Endothelial cell (in vitro differentiated cells): ENCODE measurements around the gene GMDS. TPM values are rescaled to one million over a fixed set of nuclear protein-coding genes. Genes with fewer than 3 reads are reported as not detected.

Experiments used
- DNase-seq: peaks from one replicate; pipeline ENCODE4 v3.0.0; 2021; ENCODE audit warnings: low spot score
- H3K27ac Mint-ChIP-seq: one replicate; pipeline ENCODE4 v1.8.0; 2021; ENCODE audit warnings: mixed read lengths, inconsistent platforms; ENCODE audit not compliant: unreplicated experiment
- H3K27me3 Mint-ChIP-seq: one replicate; pipeline ENCODE4 v1.8.0; 2021; ENCODE audit warnings: mild to moderate bottlenecking, moderate library complexity, mixed read lengths, inconsistent platforms; ENCODE audit not compliant: unreplicated experiment
- H3K36me3 Mint-ChIP-seq: one replicate; pipeline ENCODE4 v1.8.0; 2021; ENCODE audit warnings: mild to moderate bottlenecking, low read depth, mixed read lengths, inconsistent platforms; ENCODE audit not compliant: unreplicated experiment
- H3K4me1 Mint-ChIP-seq: one replicate; pipeline ENCODE4 v1.8.0; 2021; ENCODE audit warnings: mild to moderate bottlenecking, mixed read lengths, inconsistent platforms; ENCODE audit not compliant: unreplicated experiment
- H3K4me3 Mint-ChIP-seq: one replicate; pipeline ENCODE4 v1.8.0; 2021; ENCODE audit warnings: mild to moderate bottlenecking, mixed read lengths, inconsistent platforms; ENCODE audit not compliant: unreplicated experiment
- H3K9me3 Mint-ChIP-seq: one replicate; pipeline ENCODE4 v1.8.0; 2021; ENCODE audit warnings: mixed read lengths, inconsistent platforms; ENCODE audit not compliant: unreplicated experiment
- total RNA-seq: library from RNA; stranded (reverse); fragmentation: NEBNext Ultra II Directional; extraction: Animal tissue kit (Norgen Biotek cat#: 25700); gene quantifications from one replicate; pipeline ENCODE4 v1.2.1, GENCODE V29; 2021; ENCODE audit not compliant: unreplicated experiment
- TF ChIP-seq, protein P1 (sequence below): fragments of 200-600 bp; sonication (generic); IDR thresholded peaks from one replicate; pipeline ENCODE4 v1.5.0; 2021; ENCODE audit warnings: antibody characterized with exemption; ENCODE audit not compliant: unreplicated experiment

Gene GMDS
- total RNA-seq, 1 donor from 2014 or later, result 36.0 TPM

DNA sequence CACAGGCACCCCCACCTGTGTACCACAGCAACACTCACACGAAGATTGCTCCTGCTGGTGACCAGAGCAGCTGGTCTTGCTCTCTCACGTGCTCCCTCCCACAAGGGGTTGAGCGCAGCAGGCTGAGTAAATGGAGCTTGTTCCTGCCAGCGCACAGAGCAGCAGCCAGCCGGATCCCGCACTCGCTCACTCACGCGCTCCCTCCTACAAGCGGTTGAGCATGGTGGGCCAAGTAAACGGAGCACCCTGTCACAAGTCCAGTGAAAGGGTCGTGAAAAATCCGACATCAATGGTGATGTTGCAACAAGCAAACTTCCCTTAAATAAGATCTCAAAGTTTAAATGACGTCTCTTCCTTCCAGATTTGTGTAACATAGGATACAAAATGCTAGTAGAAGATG, 322.0 kb downstream of the GMDS start:
- TF ChIP-seq, protein P1, sequence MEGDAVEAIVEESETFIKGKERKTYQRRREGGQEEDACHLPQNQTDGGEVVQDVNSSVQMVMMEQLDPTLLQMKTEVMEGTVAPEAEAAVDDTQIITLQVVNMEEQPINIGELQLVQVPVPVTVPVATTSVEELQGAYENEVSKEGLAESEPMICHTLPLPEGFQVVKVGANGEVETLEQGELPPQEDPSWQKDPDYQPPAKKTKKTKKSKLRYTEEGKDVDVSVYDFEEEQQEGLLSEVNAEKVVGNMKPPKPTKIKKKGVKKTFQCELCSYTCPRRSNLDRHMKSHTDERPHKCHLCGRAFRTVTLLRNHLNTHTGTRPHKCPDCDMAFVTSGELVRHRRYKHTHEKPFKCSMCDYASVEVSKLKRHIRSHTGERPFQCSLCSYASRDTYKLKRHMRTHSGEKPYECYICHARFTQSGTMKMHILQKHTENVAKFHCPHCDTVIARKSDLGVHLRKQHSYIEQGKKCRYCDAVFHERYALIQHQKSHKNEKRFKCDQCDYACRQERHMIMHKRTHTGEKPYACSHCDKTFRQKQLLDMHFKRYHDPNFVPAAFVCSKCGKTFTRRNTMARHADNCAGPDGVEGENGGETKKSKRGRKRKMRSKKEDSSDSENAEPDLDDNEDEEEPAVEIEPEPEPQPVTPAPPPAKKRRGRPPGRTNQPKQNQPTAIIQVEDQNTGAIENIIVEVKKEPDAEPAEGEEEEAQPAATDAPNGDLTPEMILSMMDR, result no peak
- no peaks in the 10 kb centered on the region for H3K9me3 Mint-ChIP-seq
- peaks cover 5% of the 10 kb centered on the region for H3K4me1 Mint-ChIP-seq
- no peak overlapping the region for H3K4me3 Mint-ChIP-seq
- H3K27me3 Mint-ChIP-seq, result no peaks in the 10 kb centered on the region
- peaks cover 5% of the 10 kb centered on the region for H3K36me3 Mint-ChIP-seq
- H3K27ac Mint-ChIP-seq, result no peak overlapping the region
- DNase-seq, result no peak

DNA sequence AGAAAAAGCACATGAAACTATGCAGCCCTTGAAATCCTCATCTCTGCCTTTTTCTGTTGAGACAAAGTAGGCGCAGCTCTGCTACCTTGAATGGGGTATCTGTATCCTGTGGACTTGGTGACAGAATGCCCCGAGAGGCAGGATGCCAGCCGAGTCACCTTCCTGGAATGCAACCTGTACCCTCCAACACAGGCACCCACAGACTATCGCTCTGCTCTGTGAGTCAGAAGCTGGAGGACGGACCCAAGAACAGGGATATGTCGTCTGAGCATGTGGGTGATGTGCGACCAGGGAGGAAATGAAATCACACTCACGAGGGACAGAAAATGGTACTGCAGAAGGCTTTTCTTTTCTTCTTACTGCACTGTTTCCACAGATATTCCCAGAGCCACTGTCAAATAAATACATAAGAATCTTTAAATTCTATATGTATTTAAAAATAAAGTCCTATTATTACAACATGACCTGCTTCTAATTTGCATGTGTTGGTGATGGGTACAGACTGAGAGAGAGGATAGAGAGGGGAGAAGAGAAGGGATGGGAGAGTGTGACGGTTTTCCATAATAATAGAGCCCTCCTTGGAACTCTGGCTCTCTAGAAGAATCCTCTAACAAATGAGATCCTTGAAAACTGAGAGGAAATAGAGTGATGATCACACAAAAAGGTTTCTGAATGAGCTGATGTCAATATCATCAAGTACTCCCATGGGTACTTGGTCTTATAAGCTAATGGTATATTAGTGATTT, 327.6 kb downstream of the GMDS start:
- peaks cover under 1% of the 10 kb centered on the region for H3K27me3 Mint-ChIP-seq
- H3K4me3 Mint-ChIP-seq, result no peak overlapping the region
- H3K9me3 Mint-ChIP-seq, result no peaks in the 10 kb centered on the region
- TF ChIP-seq, protein P1, result no peak
- H3K36me3 Mint-ChIP-seq, result peaks cover 1% of the 10 kb centered on the region
- no peak overlapping the region for H3K27ac Mint-ChIP-seq
- H3K4me1 Mint-ChIP-seq, result peaks cover 19% of the 10 kb centered on the region
- DNase-seq, result no peak

DNA sequence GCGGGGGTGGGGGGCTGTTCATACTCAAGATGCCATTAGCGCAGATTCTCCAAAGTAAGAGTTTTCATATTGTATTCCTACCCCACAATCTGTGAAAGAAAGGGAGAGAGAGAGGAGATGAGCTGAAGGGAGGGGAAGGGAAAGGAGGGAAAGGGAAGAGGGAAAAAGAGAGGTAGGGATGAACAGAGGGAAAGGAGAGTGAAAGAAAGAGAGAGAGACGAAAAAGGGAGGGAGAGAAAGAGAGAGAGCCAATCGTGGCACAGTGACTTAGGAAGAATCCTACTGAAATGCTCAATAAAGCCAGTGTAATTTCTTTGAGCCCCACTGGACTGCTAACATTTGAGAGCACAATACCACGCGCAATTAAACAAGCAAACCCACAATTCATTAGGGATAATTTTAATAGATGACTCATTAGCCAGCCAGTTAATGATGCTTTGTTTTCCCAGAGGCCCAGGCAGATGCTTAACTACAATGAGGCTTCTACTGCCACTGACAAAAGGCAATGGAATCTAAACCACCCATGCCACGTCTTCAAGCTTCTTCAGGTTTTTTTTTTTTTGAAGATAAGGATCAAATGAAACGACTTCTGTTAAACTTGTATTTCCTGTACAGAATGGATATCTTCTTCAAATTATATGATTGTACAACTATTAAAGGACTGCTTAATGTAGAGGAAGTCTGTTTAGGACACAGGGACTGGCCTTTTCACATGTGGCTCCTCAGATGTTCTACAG, 328.9 kb downstream of the GMDS start:
- Mint-ChIP-seq H3K27me3 (peaks cover 2% of the 10 kb centered on the region), H3K27ac (no peak overlapping the region), H3K4me3 (no peak overlapping the region), H3K9me3 (no peaks in the 10 kb centered on the region), H3K36me3 (no peaks in the 10 kb centered on the region), H3K4me1 (peaks cover 16% of the 10 kb centered on the region)
- no peak for DNase-seq
- TF ChIP-seq, protein P1, result no peak

DNA sequence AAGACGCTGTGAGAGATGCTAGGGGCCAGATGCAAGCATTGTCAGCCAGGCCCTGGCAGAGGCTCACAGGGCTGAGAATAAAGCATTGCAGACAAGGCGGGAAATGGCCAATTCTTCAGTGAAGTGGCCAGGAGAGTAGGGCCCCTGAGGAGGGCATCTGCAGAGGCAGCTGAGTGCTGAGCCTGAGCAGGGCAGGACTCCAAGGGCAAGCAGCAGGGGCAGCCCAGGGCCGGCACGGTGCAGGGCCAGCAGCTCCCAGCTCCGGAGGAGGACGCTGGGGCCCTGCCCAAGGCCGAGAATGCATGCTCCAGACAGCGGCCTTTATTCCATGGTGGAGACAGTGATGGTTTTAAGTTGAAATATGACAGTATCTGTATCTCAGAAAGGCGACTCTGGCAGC, 330.2 kb downstream of the GMDS start:
- DNase-seq, result no peak
- no peaks in the 10 kb centered on the region for H3K9me3 Mint-ChIP-seq
- H3K27ac Mint-ChIP-seq, result no peak overlapping the region
- H3K27me3 Mint-ChIP-seq, result peaks cover 2% of the 10 kb centered on the region
- TF ChIP-seq, protein P1, result no peak
- no peak overlapping the region for H3K4me3 Mint-ChIP-seq
- peaks cover 19% of the 10 kb centered on the region for H3K4me1 Mint-ChIP-seq
- no peaks in the 10 kb centered on the region for H3K36me3 Mint-ChIP-seq

DNA sequence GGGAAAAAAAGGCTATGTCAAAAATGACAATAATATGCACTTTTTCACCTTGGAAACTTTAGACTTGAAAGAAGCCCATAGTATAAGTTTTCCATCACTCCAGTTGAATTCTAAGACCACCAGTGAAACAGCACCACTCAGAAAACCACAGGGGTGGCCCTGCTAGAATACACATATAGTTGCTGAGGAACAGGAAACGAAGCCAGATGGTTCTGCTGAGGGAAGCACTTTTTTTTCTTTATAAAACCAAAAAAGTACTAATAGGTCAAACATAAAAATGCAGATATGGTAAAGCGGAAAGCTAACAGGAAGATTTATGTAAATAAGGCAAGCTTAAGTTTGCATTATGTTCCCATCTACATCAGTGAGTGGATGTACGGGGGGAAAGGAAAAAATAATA, 331.8 kb downstream of the GMDS start:
- Mint-ChIP-seq H3K36me3 (no peaks in the 10 kb centered on the region), H3K27me3 (peaks cover 2% of the 10 kb centered on the region), H3K4me1 (peaks cover 21% of the 10 kb centered on the region), H3K27ac (no peak overlapping the region), H3K4me3 (no peak overlapping the region), H3K9me3 (no peaks in the 10 kb centered on the region)
- TF ChIP-seq, protein P1, result no peak
- DNase-seq, result no peak
